Measurements from ENCODE around the gene CCDC88C. TPM values are rescaled to one million over a fixed set of nuclear protein-coding genes. Genes with fewer than 3 reads are reported as not detected.

CCDC88C gene
- total and polyA plus RNA-seq, 2 experiments from 2014 or later = 23.6 to 60.7 TPM

- peaks cover 18% of the 10 kb centered on the region for H3K27me3 Mint-ChIP-seq (ENCODE audit: insufficient read depth, low read depth, poor library complexity)
- no peaks in the 10 kb centered on the region for H3K27me3 ChIP-seq (ENCODE audit: insufficient read depth)
- H3K79me2 ChIP-seq (replicated peaks; ENCODE audit: insufficient read depth) = peaks cover 89% of the 10 kb centered on the region
- H3F3A ChIP-seq (replicated peaks; ENCODE audit: low read depth) = 0 out of 2 replicates have a peak, but pooled peaks cover 3% of the 10 kb centered on the region
- H3K9me3 Mint-ChIP-seq = no peaks in the 10 kb centered on the region
- peak overlapping the region; percentile 55; the same call in 1 of the 2 replicates for H3K27ac ChIP-seq (ENCODE audit: low read depth)
- TF ChIP-seq ZNF462 (CRISPR knock-in tag; IDR thresholded peaks at IDR 0.05) = no peak
- no peak for TF ChIP-seq STAT1 (IDR thresholded peaks at IDR 0.05; ENCODE audit: unreplicated experiment)
- TF ChIP-seq EZH2phosphoT487 (IDR thresholded peaks at IDR 0.05; ENCODE audit: unreplicated experiment) = no peak
- peaks cover 59% of the 10 kb centered on the region for H3K4me1 Mint-ChIP-seq
- DNase-seq (ENCODE audit: low spot score) = no peak
- H3K9me2 ChIP-seq (ENCODE audit: insufficient read depth) = no peaks in the 10 kb centered on the region
- H3K4me3 ChIP-seq = no peak overlapping the region
- H4K20me1 ChIP-seq (replicated peaks; ENCODE audit: insufficient read depth) = peaks cover 26% of the 10 kb centered on the region
- peaks cover 22% of the 10 kb centered on the region for H3K4me1 ChIP-seq (ENCODE audit: insufficient read depth)
- no peak for ATAC-seq
- peak overlapping the region; percentile 61; the same call in 1 of the 2 replicates for H3K27ac Mint-ChIP-seq
- H2AFZ ChIP-seq = no peak overlapping the region
- no peaks in the 10 kb centered on the region; the same call in 2 of the 3 replicates for H3K36me3 Mint-ChIP-seq (ENCODE audit: low read depth)
- H3K4me3 Mint-ChIP-seq = no peak overlapping the region
- no peaks in the 10 kb centered on the region for H3K36me3 ChIP-seq (ENCODE audit: insufficient read depth)
- peak overlapping the region; percentile 55; the same call in 1 of the 2 replicates for H3K4me2 ChIP-seq
Observed at GRCh38 chr14:91369628-91370445, 47.8 kb downstream of the CCDC88C start.
